HepG2 (cell line): ENCODE measurements around the gene SMG7.

Experiments used
- CHD4 ChIP-seq: fragments of 200-600 bp; sonication (generic); IDR thresholded peaks from 2 replicates; pipeline ENCODE4 v1.7.0; 2017; ENCODE audit warnings: mild to moderate bottlenecking, low read length, borderline replicate concordance
- MXD4 ChIP-seq: IDR thresholded peaks from 2 replicates; pipeline ENCODE4 v1.6.1; 2016; ENCODE audit warnings: mild to moderate bottlenecking, missing biosample characterization, missing genetic modification reagents
- U2AF2 ChIP-seq: fragments of 200-400 bp; formaldehyde crosslinking; IDR thresholded peaks from 2 replicates; pipeline ENCODE4 v1.6.1; 2017; ENCODE audit warnings: low read depth, mild to moderate bottlenecking, low read length

DNA sequence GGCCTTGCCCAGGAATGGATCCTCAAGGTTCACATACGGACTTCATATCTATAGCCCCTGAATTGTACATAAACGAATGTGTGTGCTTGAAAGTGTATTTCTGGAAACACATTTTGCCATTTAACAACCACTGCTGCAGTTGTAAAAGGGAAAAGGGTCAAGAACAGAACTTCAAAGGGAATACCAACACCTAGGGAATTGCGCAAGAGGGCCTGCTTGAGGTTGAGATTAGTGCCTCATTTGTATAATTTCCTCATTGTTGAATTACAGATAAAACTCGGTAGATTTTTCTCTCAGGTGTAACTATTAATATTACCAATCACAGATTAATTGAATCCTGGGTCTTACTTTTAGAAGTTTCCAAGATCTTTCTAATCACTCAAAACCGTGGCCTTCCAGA is 111.8 kb downstream of the SMG7 start:
- TF ChIP-seq U2AF2: no peak
- no peak for TF ChIP-seq CHD4
- TF ChIP-seq MXD4 (CRISPR knock-in tag): no peak
